NCI-H2107 (cell line): Measurements from ENCODE around the gene SEMG1.

Experiments used
- DNase-seq: peaks from one replicate; lab custom pipeline; 2025; lab: John Stamatoyannopoulos, UW

The SEMG1 gene, protein sequence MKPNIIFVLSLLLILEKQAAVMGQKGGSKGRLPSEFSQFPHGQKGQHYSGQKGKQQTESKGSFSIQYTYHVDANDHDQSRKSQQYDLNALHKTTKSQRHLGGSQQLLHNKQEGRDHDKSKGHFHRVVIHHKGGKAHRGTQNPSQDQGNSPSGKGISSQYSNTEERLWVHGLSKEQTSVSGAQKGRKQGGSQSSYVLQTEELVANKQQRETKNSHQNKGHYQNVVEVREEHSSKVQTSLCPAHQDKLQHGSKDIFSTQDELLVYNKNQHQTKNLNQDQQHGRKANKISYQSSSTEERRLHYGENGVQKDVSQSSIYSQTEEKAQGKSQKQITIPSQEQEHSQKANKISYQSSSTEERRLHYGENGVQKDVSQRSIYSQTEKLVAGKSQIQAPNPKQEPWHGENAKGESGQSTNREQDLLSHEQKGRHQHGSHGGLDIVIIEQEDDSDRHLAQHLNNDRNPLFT

DNA sequence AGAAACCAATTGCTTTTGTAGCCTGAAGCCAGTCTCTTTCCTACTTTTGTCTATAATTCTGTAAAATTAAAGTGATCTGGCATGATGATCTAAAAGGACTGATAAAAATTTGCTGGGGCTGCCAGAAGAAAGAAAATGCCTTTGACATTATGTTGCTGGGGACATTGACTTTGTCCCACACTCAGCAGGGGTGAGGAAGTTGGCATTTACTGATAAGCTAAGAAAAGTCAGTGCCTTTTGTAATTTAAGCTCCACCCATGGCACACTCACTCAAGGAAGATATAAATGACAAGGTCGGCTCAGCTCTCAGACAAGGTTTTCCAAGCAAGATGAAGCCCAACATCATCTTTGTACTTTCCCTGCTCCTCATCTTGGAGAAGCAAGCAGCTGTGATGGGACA, at the start of gene SEMG1:
Gene SEMG1, plus strand, starts transcription at position 309 of the 400 bp plus-strand sequence. Its CDS starts 21 bp downstream, at position 330.
- DNase-seq, result no peak

DNA sequence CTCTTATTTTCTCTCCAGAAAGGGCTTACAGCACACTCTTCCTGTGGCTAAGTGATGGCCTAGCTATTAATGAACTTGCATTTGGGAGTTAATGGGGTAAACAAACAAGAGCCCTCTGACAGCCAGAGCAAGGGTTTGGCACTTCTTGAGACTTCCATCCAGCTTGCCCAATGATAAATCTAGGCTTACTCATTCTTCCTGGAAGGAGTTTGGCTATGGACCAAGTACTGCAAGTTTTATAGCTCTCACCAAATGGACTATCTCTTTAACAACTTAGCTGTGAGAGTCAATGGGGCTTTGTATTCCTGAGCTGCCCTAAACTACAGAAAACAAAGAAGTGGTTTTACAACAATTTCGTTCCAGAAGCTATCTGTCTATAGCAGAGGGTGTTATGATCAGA, 48.9 kb upstream of the SEMG1 start:
- DNase-seq, result no peak

DNA sequence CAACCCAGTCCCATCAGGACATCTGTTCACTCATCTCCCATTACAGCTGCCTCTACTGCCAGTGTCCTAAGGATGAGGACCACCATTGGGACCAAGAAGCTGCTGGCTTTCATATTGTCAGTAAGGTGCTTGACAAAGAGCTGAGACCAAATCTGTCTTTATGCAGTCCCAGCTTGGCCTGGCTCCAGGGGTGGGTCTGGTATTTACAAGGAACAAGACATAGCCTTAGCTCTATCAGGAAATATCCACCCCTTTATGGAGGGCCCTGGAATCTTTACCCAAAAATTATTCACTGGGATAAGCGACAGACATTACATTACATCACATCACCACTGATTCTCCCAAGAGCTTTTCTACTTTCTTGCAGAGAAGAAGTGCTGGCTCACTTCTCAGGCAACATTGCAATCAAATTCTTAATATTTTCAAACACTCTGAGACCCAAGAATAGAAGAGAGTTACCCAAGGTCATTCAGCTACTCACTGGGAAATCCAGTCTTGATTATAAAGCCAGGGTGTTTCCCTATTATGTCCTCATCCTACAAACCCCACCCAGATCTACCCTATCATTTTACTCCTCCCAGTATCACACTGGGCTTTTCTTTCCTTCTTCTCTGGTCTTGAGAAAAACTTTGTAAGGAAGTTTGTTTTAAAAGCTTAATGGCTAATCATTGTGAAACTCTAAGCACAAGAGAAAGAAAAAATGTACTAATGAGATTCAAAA, 43.6 kb upstream of the SEMG1 start:
- DNase-seq, result no peak

DNA sequence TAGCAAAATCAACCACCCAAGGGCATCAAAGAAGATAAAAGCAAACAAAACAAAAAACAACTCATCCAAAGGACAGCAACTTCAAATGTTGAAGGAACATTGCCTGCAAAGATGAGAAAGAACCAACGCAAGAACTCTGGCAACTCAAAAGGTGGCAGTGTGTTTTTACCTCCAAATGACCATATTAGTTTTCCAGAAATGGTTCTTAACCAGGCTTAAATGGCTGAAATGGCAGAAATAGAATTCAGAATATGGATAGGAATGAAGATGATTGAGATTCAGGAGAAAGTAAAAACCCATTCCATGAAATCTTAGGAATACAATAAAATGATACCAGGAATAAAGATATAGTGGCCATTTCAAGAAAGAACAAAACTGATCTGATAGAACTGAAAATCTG, 41.9 kb upstream of the SEMG1 start:
- DNase-seq, result no peak

DNA sequence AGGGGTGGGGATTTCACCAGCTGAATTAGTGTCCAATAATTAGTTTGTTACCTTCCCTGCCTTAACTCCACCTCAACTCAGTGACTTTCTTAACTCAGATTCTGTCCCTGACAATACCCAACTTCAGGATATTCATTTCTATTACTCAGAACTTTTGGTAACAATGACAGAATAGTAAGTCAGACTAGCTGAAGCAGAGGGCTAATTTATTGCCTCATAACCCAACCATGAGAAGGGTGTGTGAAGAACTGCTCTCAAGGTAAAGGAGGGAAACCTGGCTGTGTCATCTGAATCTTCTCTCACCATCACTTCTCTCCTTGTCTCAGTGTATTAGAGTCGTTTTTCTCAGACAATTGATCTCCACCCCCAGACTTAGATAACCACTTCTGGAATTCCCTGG, 33.3 kb upstream of the SEMG1 start:
- no peak for DNase-seq

DNA sequence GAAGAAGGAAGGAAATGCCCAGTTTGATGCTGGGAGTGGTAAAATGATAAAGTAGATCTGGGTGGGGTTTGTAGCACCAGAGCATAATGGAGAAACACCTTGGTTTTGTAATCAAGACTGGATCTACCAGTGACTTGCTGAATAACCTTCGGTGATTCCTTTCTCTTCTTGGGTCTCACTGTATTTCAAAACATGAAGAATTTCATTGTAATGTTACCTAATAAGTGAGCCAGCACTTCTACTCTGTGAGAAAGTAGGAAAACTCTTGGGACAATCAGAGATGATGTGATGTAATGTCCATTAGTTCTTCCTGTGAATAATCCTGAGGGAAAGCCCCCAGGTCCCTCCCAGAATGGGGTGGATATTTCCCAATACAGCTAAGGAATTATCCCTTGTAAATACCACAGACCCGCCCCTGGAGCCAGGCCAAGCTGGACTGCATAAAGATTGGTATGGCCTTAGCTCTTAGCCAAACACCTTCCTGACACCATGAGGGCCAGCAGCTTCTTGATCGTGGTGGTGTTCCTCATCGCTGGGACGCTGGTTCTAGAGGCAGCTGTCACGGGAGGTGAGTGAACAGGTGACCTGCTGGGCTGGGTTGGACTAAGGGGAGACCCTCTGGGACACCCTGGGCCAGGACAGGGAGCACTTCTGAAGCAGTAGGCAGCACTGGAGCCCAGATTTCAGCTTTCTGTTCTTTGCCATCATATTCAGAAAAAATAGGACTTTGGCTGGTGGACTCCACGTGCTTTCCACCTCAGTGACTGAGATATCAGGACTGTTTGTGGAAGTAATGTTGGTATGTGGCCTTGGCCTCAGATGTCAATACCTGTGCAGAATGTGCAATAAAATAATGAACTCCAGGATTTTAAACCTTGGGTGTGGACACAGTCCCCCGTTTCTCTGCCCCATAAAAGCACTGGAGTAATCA, 32.1 kb upstream of the SEMG1 start, which contains the start of gene PI3:
Gene PI3, plus strand, starts transcription at position 469 of the 931 bp plus-strand sequence. Its CDS starts 21 bp downstream, at position 490.
- no peak for DNase-seq

DNA sequence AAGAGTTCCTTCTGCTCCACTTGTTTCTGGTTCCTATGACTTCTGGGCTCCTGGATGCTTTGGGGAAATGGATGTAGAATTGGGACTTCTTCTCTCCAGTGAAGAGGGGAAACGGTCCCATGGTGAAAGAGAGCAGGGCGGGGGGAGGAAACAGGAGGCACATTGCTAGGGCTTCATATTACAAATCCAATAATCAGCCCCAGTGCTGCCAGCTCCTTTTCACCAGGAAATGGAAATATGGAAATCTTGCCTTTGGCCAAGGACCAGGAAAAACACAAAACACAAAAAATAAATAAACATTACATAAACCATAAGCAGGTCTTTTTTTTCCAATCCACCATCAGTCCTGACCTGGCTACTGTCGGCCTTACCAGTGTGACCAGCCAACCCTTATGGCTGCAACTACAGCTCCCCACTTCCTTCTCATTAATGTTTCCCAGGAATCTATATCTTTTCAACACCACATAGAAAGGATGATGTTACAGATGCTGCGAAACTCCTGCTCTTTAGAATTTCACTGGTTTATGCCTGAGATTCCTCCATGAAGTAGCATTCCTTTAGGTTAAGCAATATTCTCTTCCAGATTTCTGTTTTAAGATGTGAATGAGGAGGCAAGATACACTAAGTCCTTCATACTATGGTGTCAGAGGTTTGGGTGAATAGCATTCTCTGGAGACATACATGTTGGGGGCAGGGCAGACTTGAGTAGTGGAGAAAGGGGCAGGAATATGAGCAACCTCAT, 30.1 kb upstream of the SEMG1 start:
- DNase-seq, result no peak

DNA sequence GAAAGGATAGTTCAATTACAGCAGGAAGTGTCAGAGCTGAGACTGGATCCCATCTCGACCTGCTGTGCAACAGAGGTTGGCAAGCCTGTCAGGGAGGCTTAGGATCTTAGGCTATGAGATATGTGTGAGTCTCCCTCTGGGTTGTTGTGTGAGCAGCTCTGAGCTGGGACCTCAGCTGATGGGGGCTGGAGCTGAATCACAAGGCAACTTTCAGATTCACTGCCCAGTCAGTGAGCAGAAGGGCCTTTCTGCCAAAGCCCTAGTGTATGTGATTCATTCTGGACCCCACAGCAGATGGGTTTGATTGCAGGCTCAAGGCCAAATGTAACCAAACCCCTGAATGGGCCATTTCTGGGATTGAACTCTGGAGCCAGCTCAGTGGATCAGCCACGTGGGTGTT, 27.7 kb upstream of the SEMG1 start:
- DNase-seq, result no peak

DNA sequence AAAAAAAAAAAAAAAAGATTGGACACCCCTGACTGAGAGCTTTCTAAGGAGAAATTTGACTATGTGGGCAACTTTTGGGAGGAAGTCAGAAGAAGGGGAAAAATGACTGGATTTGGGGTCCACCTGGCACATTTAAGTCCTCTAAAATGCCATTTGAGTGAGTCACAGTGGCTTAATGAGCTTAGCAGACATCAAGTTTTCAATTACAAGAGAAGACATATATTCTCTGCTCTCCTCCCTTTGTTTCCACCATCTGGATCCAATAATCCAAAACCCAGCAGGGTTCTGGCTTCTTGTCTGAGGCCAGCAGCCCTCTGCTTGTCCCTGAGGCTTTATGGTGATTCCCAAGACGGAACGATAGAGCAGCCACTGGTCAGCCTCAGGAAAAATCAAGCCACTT, 25.2 kb upstream of the SEMG1 start:
- DNase-seq, result no peak

DNA sequence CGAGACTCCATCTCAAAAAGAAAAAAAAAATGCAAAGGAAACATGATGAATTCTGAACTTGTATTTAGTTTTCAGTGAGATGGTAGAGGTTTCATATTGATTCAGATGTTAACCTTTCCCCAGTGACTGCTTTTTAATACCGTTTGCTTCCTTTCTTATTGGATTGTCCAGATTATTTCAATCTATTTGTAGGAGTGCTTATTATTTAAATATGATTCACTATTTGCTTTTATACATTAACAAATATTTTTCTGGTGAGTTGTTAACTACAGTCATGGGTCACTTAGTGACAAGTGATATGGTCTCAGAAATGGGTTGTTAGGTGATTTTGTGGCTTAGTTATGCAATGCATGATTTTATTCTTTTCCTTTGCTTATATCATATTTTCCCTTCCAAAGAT, 23.7 kb upstream of the SEMG1 start:
- no peak for DNase-seq

DNA sequence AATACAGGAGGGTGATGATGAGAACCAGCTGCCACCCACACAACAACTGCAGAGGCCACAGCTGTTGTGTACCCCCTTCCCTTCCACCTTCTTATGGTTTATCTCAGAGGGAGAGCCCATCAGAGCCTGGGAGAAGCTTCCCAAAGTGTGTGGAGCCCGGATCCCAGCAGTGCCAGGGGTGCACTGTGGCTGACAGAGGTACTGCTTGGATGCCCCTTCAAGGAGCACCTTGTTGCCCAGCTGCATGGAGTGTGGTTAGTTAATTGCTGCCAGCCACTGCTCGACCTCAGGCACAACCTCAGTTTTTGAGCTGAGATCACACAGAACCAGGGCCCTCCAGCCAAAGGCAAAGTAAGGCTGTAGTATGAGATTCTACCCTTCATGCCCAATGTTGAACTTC, 19.1 kb upstream of the SEMG1 start:
- DNase-seq, result no peak

DNA sequence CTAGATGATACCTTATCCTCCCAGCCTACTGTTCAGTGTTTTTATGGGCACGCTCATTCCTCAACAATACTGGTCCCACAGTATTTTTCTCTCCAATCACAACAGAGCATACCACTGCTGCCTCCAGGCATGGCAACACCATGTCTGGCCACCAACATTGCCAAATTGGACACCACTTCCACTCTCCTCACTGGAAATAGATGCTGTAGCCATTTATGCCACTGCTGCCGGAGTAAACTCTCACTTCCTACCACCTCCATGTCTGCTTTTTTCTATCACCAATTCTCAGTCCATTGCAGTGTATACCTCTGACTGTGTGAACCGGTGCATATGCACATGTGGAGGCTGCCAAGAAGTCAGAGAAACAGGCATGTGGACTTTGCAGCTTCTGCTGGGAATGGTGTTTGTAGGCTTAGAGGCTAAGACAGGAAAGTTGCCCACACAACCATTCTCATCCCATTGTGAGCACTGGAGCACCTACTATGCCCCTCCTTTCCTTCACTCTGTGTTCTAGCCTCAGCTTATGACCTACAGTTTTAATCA, 17.7 kb upstream of the SEMG1 start:
- DNase-seq, result no peak

DNA sequence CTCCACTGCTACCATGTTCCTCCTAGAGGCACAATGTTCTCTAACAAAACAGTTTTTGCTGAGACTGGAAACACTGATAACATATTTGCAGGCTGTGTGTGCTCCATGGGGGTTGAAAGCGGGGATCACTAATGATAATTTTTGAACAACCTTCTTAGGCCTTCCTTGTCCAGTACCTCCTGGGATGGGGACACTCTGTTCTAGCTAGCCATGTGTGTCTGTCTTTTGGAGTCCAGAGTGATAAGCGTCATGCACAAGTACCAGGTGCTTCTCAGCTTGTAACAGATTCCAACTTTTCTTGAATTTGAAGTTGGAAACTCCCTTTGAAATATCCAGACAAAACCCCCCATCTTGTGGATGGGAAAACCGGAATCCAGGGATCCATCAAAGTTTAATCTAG, 17.0 kb upstream of the SEMG1 start:
- DNase-seq, result no peak

DNA sequence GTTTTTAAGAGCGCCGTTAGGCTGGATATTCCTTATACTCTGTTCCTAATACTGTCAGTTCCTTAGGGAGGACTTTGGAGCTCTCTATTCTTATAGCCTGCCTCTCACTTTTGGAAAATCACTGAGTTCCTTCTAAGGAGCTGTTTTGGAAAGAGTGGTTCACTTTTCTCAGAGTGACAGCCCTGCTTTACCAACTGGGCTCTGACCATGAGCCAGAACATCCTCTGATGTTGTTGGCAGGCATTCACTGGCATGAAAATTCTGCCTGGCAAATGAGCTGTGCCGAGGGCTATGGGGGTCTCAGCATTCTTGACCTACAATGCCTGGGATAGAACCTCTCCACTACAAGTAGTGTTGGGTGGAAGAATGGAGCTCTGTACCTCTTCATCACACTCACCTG, 14.9 kb upstream of the SEMG1 start:
- DNase-seq, result no peak

DNA sequence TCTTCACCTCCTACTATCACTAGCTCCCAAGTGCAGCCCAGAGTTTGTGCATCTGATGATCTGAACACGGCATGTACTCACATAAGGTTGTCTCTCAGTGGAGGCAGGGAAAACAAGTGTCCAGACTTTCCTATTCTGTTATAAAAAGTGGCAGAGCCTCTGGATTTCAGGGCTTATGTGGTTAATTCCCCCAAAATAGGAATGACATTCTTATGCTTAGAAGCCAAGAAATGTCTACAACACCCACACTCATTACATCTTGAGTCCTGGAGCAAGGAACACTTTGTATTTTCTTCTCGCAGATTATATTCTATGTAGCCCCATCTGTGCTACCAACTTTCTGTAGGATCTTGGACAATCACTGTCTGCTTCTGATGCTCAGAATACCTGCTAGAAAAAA, 13.5 kb upstream of the SEMG1 start:
- no peak for DNase-seq

DNA sequence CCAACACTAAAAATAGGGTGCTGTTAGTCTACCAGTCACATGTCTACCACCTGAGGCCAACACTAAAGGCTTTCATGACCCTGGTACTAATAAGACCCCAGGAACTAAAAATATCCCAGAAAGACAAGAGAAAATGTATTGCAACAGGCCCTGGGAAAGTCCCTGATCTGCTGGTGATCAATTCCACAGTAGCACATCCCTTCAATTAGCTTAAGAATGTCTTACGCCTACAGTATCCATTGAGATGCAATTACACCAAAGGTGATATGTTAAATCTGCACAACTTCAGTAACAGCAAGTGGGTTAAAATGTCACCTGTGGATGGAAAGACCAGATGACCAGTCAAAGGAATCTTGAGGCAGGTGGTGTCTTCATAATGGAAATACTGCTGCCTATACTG, 3.1 kb downstream of the SEMG1 start:
- DNase-seq, result no peak

DNA sequence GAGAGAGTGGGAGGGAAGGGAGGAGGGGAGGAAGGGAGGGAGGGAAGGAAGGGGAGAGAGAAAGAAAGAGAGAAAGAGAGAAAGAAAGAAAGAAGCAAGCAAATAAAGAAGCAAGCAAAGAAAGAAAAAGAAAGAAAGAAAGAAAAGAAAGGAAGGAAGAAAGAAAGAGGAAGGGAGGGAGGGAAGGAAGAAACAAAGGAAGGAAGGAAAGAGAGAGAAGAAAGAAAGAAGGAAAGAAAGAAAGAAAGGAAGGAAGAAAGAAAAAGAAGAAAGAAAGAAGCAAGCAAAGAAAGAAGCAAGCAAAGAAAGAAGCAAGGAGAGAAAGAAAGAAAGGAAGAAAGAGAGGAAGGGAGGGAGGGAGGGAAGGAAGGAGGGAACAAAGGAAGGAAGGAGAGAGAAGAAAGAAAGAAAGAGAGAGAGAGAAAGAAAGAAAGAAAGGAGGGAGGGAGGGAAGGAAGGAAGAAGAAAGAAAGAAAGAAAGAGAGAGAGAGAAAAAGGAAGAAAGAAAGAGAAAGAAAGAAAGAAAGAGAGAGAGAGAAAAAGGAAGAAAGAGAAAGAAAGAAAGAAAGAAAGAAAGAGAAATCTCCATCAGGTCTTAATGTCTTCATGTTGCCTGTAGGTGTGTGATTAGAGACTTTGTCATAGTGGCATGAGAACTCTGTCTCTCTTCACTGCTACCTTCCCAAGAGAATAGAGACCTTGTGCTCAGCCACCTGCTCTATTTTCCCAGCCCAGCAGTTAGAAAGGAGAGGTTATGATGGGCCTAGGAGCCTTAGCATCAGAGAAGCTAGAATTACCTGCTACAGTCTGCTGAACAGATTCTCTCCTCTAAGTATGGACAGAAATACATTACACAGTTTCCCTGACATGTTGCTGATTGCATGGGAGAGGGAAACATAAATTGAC, 5.0 kb downstream of the SEMG1 start:
- no peak for DNase-seq

DNA sequence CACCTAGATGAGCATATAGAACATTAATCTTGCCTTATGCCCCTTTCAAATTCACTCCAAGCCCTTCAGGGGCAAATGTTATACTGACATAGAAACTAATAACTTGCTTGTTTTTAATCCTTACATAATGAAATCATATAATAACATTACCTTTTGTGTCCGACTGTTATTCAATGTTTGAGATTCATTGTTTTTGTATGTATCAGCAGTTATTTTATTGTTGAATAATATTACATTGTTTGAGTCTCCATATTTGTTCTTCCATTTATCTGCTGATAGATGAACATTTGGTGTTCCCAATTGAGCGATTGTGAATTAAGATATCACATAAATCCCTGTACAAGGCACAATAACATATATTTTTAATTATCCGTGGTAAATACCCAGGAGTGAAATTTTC, 6.0 kb downstream of the SEMG1 start:
- DNase-seq, result no peak

DNA sequence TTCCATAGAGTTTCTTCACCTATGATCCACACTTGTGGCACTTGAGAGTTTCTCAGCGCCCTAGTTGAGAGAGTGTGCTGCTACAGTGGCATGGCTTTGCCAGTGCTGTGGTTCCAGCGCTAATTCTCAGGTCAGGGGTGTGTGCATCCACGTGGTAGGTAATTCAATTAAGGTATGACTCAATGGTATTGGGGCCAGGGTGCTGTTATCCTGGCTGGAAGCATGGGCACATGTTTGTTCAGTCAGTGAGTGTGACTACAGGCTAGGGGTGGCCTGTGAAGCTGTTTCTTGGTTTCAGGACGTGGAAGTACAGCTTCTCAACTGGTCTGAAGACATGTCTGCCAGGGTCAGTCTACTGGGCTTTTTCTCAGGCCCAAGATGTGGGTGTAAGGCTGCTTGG, 11.3 kb downstream of the SEMG1 start:
- DNase-seq, result no peak

DNA sequence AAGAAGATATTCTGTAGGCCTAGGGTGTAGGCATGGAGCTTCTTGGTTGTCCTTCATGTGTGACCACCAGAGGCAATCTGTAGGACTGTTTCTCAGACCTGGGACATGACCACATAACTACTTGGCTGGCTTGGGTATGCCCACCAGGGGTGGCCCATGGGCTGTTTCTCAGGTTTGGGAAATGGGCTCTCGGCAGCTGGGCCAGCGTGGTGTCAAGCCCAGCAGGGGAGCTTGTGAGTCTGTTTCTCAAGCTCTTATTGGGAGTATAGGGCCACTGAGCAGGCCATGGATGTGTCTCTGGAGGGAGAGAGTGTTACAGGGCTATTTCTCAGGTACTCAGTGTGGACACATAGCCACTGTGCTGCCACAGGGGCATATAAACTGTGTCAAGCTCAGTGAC, 11.8 kb downstream of the SEMG1 start:
- DNase-seq, result no peak
